Osteoblast (primary cell): Measurements from ENCODE around the gene SLC48A1. TPM values are rescaled to one million over a fixed set of nuclear protein-coding genes. Genes with fewer than 3 reads are reported as not detected.

Source experiments
- DNase-seq: peaks from one replicate; pipeline ENCODE4 v3.0.0; 2011; ENCODE audit warnings: low spot score, mixed read lengths; ENCODE audit not compliant: insufficient read length; ENCODE audit errors: missing footprints
- H2AFZ ChIP-seq: 2 replicates; pipeline ENCODE4 v1.6.0; 2011; ENCODE audit warnings: mild to moderate bottlenecking, low read length
- H3K27ac ChIP-seq: 2 replicates; pipeline ENCODE4 v1.5.1; 2011; ENCODE audit warnings: mild to moderate bottlenecking, low read depth, low read length, moderate library complexity
- H3K27me3 ChIP-seq: 2 replicates; pipeline ENCODE4 v1.6.0; 2012; ENCODE audit warnings: mild to moderate bottlenecking, control low read depth, inconsistent platforms, low read length, moderate library complexity; ENCODE audit not compliant: insufficient read depth
- H3K36me3 ChIP-seq: 2 replicates; pipeline ENCODE4 v1.5.1; 2011; ENCODE audit warnings: mild to moderate bottlenecking, low read length, control low read depth, moderate library complexity; ENCODE audit not compliant: insufficient read depth
- H3K4me1 ChIP-seq: 2 replicates; pipeline ENCODE4 v1.5.1; 2011; ENCODE audit warnings: mild to moderate bottlenecking, low read length, control low read depth, moderate library complexity; ENCODE audit not compliant: insufficient read depth
- H3K4me2 ChIP-seq: 2 replicates; pipeline ENCODE4 v1.6.0; 2011; ENCODE audit warnings: mild to moderate bottlenecking, low read length; ENCODE audit not compliant: insufficient read depth
- H3K4me3 ChIP-seq: fragments of 200-600 bp; sonication (generic); 3 replicates; pipeline ENCODE4 v1.5.1; 2012; ENCODE audit warnings: mild to moderate bottlenecking, low read length, inconsistent platforms; ENCODE audit not compliant: insufficient read depth
- H3K79me2 ChIP-seq: 2 replicates; pipeline ENCODE4 v1.6.0; 2012; ENCODE audit warnings: mild to moderate bottlenecking, low read length, control low read depth, inconsistent platforms; ENCODE audit not compliant: insufficient read depth
- H3K9me3 ChIP-seq: 2 replicates; pipeline ENCODE4 v1.5.1; 2011; ENCODE audit warnings: low read depth, low read length, control low read depth
- H4K20me1 ChIP-seq: 2 replicates; pipeline ENCODE4 v1.6.0; 2012; ENCODE audit warnings: mild to moderate bottlenecking, low read length, control low read depth; ENCODE audit not compliant: insufficient read depth
- total RNA-seq: library from RNA; depleted of rRNA; stranded (reverse); fragments of >200 nt; gene quantifications from 2 replicates; pipeline ENCODE4 v1.2.3, GENCODE V29; 2012
- TF ChIP-seq, protein P1 (sequence below): IDR thresholded peaks from 2 replicates; pipeline ENCODE4 v1.5.1; 2011; ENCODE audit warnings: mild to moderate bottlenecking, low read depth, low read length, moderate library complexity; ENCODE audit errors: extremely low read depth

The SLC48A1 gene
- total RNA-seq, 1 donor: 19.2 TPM

DNA sequence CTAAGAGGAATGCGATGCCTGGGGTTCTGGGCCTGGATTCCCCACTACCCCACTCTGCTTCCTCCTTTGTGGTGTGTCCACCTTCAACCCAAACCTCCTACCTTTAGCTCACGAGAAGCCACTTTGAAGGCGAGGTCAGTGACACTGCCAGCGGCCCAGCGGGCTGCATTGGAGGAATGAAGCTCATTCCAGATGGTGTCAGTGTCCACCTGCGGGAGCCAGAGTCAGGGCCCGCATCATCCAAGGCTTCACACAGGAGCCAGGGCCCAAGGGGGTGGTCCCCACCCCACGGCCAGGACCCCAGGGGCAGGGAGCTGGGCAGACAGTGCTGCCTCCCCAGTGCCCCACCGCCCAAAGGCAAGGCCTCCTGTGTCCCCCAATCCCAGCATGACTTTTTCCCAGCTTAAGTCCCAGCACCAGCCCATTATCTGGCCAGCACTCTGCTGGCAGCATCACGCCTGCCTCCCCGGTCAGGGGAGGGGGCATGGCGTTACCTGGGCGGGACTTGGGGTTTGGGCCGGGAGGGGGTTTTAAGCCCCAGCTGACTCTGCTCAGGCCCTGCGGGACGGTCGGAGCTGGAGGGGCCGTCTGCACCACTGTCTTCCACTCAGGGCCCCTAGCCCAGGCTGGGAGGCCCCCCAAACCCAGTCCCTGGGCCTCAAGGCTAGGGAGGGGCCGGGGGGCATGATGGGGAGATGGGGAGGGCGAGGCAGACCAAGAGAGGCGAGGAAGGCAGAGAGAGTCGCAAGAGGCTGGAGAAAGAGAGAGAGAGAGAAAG lies 16.9 kb downstream of the SLC48A1 start:
- TF ChIP-seq, protein P1, sequence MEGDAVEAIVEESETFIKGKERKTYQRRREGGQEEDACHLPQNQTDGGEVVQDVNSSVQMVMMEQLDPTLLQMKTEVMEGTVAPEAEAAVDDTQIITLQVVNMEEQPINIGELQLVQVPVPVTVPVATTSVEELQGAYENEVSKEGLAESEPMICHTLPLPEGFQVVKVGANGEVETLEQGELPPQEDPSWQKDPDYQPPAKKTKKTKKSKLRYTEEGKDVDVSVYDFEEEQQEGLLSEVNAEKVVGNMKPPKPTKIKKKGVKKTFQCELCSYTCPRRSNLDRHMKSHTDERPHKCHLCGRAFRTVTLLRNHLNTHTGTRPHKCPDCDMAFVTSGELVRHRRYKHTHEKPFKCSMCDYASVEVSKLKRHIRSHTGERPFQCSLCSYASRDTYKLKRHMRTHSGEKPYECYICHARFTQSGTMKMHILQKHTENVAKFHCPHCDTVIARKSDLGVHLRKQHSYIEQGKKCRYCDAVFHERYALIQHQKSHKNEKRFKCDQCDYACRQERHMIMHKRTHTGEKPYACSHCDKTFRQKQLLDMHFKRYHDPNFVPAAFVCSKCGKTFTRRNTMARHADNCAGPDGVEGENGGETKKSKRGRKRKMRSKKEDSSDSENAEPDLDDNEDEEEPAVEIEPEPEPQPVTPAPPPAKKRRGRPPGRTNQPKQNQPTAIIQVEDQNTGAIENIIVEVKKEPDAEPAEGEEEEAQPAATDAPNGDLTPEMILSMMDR: no peak
- no peak overlapping the region for H3K4me3 ChIP-seq
- no peaks in the 10 kb centered on the region for H3K4me1 ChIP-seq
- H2AFZ ChIP-seq: no peak overlapping the region
- no peaks in the 10 kb centered on the region for H3K27me3 ChIP-seq
- H3K4me2 ChIP-seq: no peak overlapping the region
- H3K9me3 ChIP-seq: no peaks in the 10 kb centered on the region
- peaks cover 16% of the 10 kb centered on the region for H3K79me2 ChIP-seq
- H3K36me3 ChIP-seq: peaks cover 92% of the 10 kb centered on the region
- H3K27ac ChIP-seq: no peak overlapping the region
- DNase-seq: no peak
- peaks cover 28% of the 10 kb centered on the region for H4K20me1 ChIP-seq

DNA sequence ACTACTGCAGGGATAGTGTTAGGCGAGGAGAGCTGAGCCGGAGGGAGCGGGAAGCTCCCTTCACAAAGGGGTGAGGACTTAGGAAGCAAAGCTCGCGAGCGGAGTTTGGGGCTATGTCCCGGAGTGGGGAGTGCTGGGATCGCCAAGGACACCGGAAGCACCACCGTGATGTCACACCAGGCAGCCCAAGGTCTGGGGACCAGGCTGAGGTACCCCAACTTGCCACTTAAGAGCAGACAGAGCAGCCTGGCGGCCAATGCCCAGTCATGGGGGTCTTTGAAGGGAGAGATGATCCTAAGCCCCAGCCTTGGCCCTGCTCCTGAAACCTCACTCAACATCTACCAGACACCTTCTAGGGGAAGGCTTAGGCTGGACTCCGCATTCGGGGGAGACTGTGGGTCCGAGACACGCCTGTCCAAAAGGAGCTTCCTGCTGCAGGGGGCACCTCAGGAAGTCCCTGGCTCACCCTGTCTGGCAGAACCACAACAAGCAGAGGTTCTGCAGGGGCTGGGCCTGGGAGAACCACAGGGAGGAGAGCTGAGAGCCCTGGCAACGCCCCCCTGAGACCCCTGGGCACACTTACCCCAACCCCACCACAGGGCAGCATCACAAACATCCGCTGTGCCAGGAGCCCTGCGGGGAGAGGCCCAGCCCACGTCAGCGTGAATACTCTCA lies 17.8 kb downstream of the SLC48A1 start:
- Histone ChIP-seq H3K27ac (no peak overlapping the region), H3K27me3 (no peaks in the 10 kb centered on the region), H2AFZ (no peak overlapping the region), H3K79me2 (peaks cover 16% of the 10 kb centered on the region), H3K36me3 (peaks cover 90% of the 10 kb centered on the region), H3K4me2 (no peak overlapping the region), H3K4me3 (no peak overlapping the region), H3K9me3 (no peaks in the 10 kb centered on the region), H3K4me1 (no peaks in the 10 kb centered on the region), H4K20me1 (peaks cover 27% of the 10 kb centered on the region)
- TF ChIP-seq, protein P1: no peak
- DNase-seq: no peak

DNA sequence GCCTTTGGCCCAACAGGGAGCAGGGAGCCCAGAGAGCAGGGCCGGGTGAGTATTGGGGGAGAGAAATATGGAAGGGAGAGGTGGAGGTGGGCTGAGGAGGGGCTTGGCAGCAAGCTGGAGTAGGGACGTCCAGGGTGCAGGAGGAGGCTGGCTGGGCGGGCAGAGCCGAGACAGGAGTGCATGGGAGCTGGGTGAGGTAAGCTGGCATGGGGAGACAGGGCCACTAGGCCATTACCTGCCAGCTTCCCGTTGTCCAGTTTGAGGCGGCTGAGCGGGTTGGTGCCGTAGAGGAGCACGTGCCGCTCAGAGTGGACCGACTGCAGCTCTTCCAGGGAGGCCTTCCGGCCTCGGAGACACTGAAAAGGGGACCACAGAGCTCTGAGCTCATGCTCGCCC lies 18.3 kb downstream of the SLC48A1 start:
- Histone ChIP-seq H3K4me2 (no peak overlapping the region), H3K4me1 (no peaks in the 10 kb centered on the region), H3K27ac (no peak overlapping the region), H4K20me1 (peaks cover 27% of the 10 kb centered on the region), H3K27me3 (no peaks in the 10 kb centered on the region), H3K4me3 (no peak overlapping the region), H3K9me3 (no peaks in the 10 kb centered on the region), H2AFZ (no peak overlapping the region), H3K79me2 (peaks cover 16% of the 10 kb centered on the region), H3K36me3 (peaks cover 89% of the 10 kb centered on the region)
- no peak for DNase-seq
- TF ChIP-seq, protein P1: no peak

DNA sequence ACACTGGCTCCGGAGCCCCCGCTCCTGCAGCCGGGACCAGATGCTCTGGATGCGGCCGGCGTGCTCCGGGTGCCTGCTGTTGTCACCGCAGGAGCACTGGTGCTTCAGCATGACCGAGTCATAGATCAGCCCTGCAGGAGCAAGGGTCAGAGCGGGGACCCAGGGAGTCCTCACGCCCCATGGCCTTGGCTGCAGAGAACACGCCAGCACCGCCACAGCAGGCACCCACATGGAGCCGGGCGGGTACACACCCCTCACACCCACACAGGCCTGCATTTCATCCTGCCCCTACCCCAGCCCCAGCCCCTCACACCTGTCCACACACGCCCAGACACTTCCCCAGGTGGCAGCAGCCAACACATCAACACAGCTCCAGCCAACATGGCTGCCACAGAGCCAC lies 18.8 kb downstream of the SLC48A1 start:
- Histone ChIP-seq H3K4me1 (no peaks in the 10 kb centered on the region), H3K27me3 (no peaks in the 10 kb centered on the region), H3K9me3 (no peaks in the 10 kb centered on the region), H3K79me2 (peaks cover 17% of the 10 kb centered on the region), H3K27ac (no peak overlapping the region), H3K4me2 (no peak overlapping the region), H2AFZ (no peak overlapping the region), H3K4me3 (no peak overlapping the region), H3K36me3 (peaks cover 88% of the 10 kb centered on the region), H4K20me1 (peaks cover 27% of the 10 kb centered on the region)
- DNase-seq: no peak
- TF ChIP-seq, protein P1: no peak
